ENCODE results near the gene S1PR1. TPM values are rescaled to one million over a fixed set of nuclear protein-coding genes. Genes with fewer than 3 reads are reported as not detected.
"Not testable (repeated sequence)": the region's sequence is repeated elsewhere in the genome, so short reads cannot be mapped to it uniquely, and the experiment has no call there.

The S1PR1 gene
- total RNA-seq, 1 experiment from 2014 or later = 1.1 TPM

GRCh38 chr1:101217148-101217547, 19.7 kb upstream of the S1PR1 start:
- TF ChIP-seq CTCF (conservative IDR thresholded peaks at IDR 0.05; ENCODE audit: low read depth, low read length) = no peak
- no peak for TF ChIP-seq EZH2 (IDR thresholded peaks at IDR 0.05; ENCODE audit: borderline replicate concordance, low read depth, low read length, poor library complexity, severe bottlenecking)
- CTCF ChIA-PET = no interaction called here
- Histone ChIP-seq H3K4me3 (ENCODE audit: low read depth, low read length, poor library complexity, severe bottlenecking) (no peak overlapping the region), H3K4me1 (ENCODE audit: insufficient read depth, low read length, poor library complexity, severe bottlenecking) (no peaks in the 10 kb centered on the region), H3K27ac (ENCODE audit: low read depth, low read length, poor library complexity, severe bottlenecking) (no peak overlapping the region), H3K27me3 (replicated peaks; ENCODE audit: insufficient read depth, low read depth, low read length, poor library complexity) (no peaks in the 10 kb centered on the region), H3K36me3 (ENCODE audit: insufficient read depth, low read length, poor library complexity, severe bottlenecking) (no peaks in the 10 kb centered on the region), H3K9me3 (ENCODE audit: low read depth, low read length, poor library complexity, severe bottlenecking) (no peaks in the 10 kb centered on the region)
- intact Hi-C loops (cut with micrococcal nuclease; ENCODE audit: unreplicated experiment) = no loop called here
- POLR2A ChIA-PET (ENCODE audit: low non-redundant PET) = no interaction called here
- DNase-seq (ENCODE audit: low spot score) = no peak
- BruUV-seq (replicated peaks) = no TSS peak

GRCh38 chr1:101218968-101219367, 17.9 kb upstream of the S1PR1 start:
- H3K27me3 ChIP-seq (replicated peaks; ENCODE audit: insufficient read depth, low read depth, low read length, poor library complexity); H3K9me3 ChIP-seq (ENCODE audit: low read depth, low read length, poor library complexity, severe bottlenecking); POLR2A ChIA-PET (ENCODE audit: low non-redundant PET); H3K36me3 ChIP-seq (ENCODE audit: insufficient read depth, low read length, poor library complexity, severe bottlenecking); H3K4me3 ChIP-seq (ENCODE audit: low read depth, low read length, poor library complexity, severe bottlenecking); H3K4me1 ChIP-seq (ENCODE audit: insufficient read depth, low read length, poor library complexity, severe bottlenecking); BruUV-seq (replicated peaks); CTCF ChIA-PET; DNase-seq (ENCODE audit: low spot score); intact Hi-C loops (cut with micrococcal nuclease; ENCODE audit: unreplicated experiment); H3K27ac ChIP-seq (ENCODE audit: low read depth, low read length, poor library complexity, severe bottlenecking): not testable (repeated sequence)

- no peaks in the 10 kb centered on the region for H3K9me3 ChIP-seq (ENCODE audit: low read depth, low read length, poor library complexity, severe bottlenecking)
- H3K27me3 ChIP-seq (replicated peaks; ENCODE audit: insufficient read depth, low read depth, low read length, poor library complexity) = no peaks in the 10 kb centered on the region
- BruUV-seq (replicated peaks) = no TSS peak
- TF ChIP-seq EZH2 (IDR thresholded peaks at IDR 0.05; ENCODE audit: borderline replicate concordance, low read depth, low read length, poor library complexity, severe bottlenecking) (no peak), CTCF (conservative IDR thresholded peaks at IDR 0.05; ENCODE audit: low read depth, low read length) (no peak)
- H3K4me1 ChIP-seq (ENCODE audit: insufficient read depth, low read length, poor library complexity, severe bottlenecking) = no peaks in the 10 kb centered on the region
- H3K4me3 ChIP-seq (ENCODE audit: low read depth, low read length, poor library complexity, severe bottlenecking) = no peak overlapping the region
- no peak for DNase-seq (ENCODE audit: low spot score)
- ChIA-PET POLR2A (ENCODE audit: low non-redundant PET) (no interaction called here), CTCF (interaction anchor here (0.6 kb wide), 1 partner anchor 15 kb away, joined by 3 read pairs; no protein-coding TSS in a partner anchor)
- H3K27ac ChIP-seq (ENCODE audit: low read depth, low read length, poor library complexity, severe bottlenecking) = no peak overlapping the region
- intact Hi-C loops (cut with micrococcal nuclease; ENCODE audit: unreplicated experiment) = no loop called here
- H3K36me3 ChIP-seq (ENCODE audit: insufficient read depth, low read length, poor library complexity, severe bottlenecking) = no peaks in the 10 kb centered on the region
Observed at GRCh38 chr1:101219924-101220870, 16.6 kb upstream of the S1PR1 start.

All from A673 (cell line).